ENCODE results near the gene CMTM1.

CMTM1 gene

GRCh38 chr16:66617010-66617434 lies 50.8 kb downstream of the CMTM1 start:
- TF ChIP-seq, protein P1, sequence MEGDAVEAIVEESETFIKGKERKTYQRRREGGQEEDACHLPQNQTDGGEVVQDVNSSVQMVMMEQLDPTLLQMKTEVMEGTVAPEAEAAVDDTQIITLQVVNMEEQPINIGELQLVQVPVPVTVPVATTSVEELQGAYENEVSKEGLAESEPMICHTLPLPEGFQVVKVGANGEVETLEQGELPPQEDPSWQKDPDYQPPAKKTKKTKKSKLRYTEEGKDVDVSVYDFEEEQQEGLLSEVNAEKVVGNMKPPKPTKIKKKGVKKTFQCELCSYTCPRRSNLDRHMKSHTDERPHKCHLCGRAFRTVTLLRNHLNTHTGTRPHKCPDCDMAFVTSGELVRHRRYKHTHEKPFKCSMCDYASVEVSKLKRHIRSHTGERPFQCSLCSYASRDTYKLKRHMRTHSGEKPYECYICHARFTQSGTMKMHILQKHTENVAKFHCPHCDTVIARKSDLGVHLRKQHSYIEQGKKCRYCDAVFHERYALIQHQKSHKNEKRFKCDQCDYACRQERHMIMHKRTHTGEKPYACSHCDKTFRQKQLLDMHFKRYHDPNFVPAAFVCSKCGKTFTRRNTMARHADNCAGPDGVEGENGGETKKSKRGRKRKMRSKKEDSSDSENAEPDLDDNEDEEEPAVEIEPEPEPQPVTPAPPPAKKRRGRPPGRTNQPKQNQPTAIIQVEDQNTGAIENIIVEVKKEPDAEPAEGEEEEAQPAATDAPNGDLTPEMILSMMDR (conservative IDR thresholded peaks at IDR 0.05; ENCODE audit: low read depth, low read length) = no peak
- no peak overlapping the region for H3K4me3 ChIP-seq (IDR thresholded peaks at IDR 0.05; ENCODE audit: insufficient read depth, low read depth, low read length)
- no peaks in the 10 kb centered on the region for H3K27me3 ChIP-seq (ENCODE audit: insufficient read depth, low read depth)
- no peaks in the 10 kb centered on the region for H3K79me2 ChIP-seq (ENCODE audit: insufficient read depth, low read depth)
- H4K20me1 ChIP-seq (ENCODE audit: insufficient read depth) = no peaks in the 10 kb centered on the region
- H2AFZ ChIP-seq (ENCODE audit: low read depth) = no peak overlapping the region
- H3K36me3 ChIP-seq (ENCODE audit: insufficient read depth) = no peaks in the 10 kb centered on the region
- H3K4me1 ChIP-seq (ENCODE audit: low read depth, poor library complexity, severe bottlenecking) = no peaks in the 10 kb centered on the region
- H3K9ac ChIP-seq = no peak overlapping the region
- H3K4me2 ChIP-seq = no peak overlapping the region
- no peak overlapping the region for H3K27ac ChIP-seq

DNA sequence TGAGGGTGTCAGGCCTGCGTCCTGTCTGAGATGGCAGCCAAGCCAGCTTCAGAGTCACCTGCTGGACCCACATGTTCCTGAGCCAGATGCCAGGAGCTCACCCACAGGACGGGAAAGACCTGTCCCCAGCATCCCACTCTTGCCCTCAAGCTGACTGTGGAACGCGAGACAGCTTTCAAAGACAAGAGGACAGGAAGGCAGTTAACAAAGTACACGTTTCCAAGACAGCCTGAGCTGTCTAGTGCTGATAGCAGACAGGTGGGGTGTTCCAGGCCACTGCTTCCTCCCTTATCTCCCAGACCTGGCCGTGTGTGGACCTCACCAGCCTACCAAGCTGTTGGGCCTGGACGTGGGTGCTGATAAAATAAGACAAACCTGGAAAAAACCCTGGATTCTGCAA lies 51.5 kb downstream of the CMTM1 start:
- no peak overlapping the region for H3K4me3 ChIP-seq (IDR thresholded peaks at IDR 0.05; ENCODE audit: insufficient read depth, low read depth, low read length)
- H3K27ac ChIP-seq = no peak overlapping the region
- no peak overlapping the region for H2AFZ ChIP-seq (ENCODE audit: low read depth)
- no peaks in the 10 kb centered on the region for H3K4me1 ChIP-seq (ENCODE audit: low read depth, poor library complexity, severe bottlenecking)
- no peaks in the 10 kb centered on the region for H3K79me2 ChIP-seq (ENCODE audit: insufficient read depth, low read depth)
- no peak overlapping the region for H3K9ac ChIP-seq
- no peaks in the 10 kb centered on the region for H3K36me3 ChIP-seq (ENCODE audit: insufficient read depth)
- no peaks in the 10 kb centered on the region for H3K27me3 ChIP-seq (ENCODE audit: insufficient read depth, low read depth)
- H3K4me2 ChIP-seq = no peak overlapping the region
- TF ChIP-seq, protein P1 (conservative IDR thresholded peaks at IDR 0.05; ENCODE audit: low read depth, low read length) = no peak
- no peaks in the 10 kb centered on the region for H4K20me1 ChIP-seq (ENCODE audit: insufficient read depth)

GRCh38 chr16:66618588-66619375 lies 52.5 kb downstream of the CMTM1 start:
- H3K27me3 ChIP-seq (ENCODE audit: insufficient read depth, low read depth) = no peaks in the 10 kb centered on the region
- H4K20me1 ChIP-seq (ENCODE audit: insufficient read depth) = no peaks in the 10 kb centered on the region
- H3K36me3 ChIP-seq (ENCODE audit: insufficient read depth) = no peaks in the 10 kb centered on the region
- TF ChIP-seq, protein P1 (conservative IDR thresholded peaks at IDR 0.05; ENCODE audit: low read depth, low read length) = no peak
- no peaks in the 10 kb centered on the region for H3K4me1 ChIP-seq (ENCODE audit: low read depth, poor library complexity, severe bottlenecking)
- H3K9ac ChIP-seq = no peak overlapping the region
- H2AFZ ChIP-seq (ENCODE audit: low read depth) = no peak overlapping the region
- no peak overlapping the region for H3K4me2 ChIP-seq
- H3K27ac ChIP-seq = no peak overlapping the region
- no peak overlapping the region for H3K4me3 ChIP-seq (IDR thresholded peaks at IDR 0.05; ENCODE audit: insufficient read depth, low read depth, low read length)
- no peaks in the 10 kb centered on the region for H3K79me2 ChIP-seq (ENCODE audit: insufficient read depth, low read depth)

GRCh38 chr16:66619534-66620428 lies 53.5 kb downstream of the CMTM1 start:
- no peak overlapping the region for H3K9ac ChIP-seq
- H3K4me1 ChIP-seq (ENCODE audit: low read depth, poor library complexity, severe bottlenecking) = no peaks in the 10 kb centered on the region
- H3K4me3 ChIP-seq (IDR thresholded peaks at IDR 0.05; ENCODE audit: insufficient read depth, low read depth, low read length) = no peak overlapping the region
- H3K36me3 ChIP-seq (ENCODE audit: insufficient read depth) = no peaks in the 10 kb centered on the region
- no peak overlapping the region for H2AFZ ChIP-seq (ENCODE audit: low read depth)
- no peaks in the 10 kb centered on the region for H4K20me1 ChIP-seq (ENCODE audit: insufficient read depth)
- TF ChIP-seq, protein P1 (conservative IDR thresholded peaks at IDR 0.05; ENCODE audit: low read depth, low read length) = no peak
- no peak overlapping the region for H3K27ac ChIP-seq
- H3K4me2 ChIP-seq = no peak overlapping the region
- no peaks in the 10 kb centered on the region for H3K79me2 ChIP-seq (ENCODE audit: insufficient read depth, low read depth)
- H3K27me3 ChIP-seq (ENCODE audit: insufficient read depth, low read depth) = no peaks in the 10 kb centered on the region
